Mesodermal cell (in vitro differentiated cells): ENCODE results near the gene SRA1.

Source experiments
- H3K27ac ChIP-seq: 2 replicates; pipeline ENCODE4 v1.7.0; 2013; ENCODE audit warnings: mild to moderate bottlenecking, low read depth, low read length, moderate library complexity; ENCODE audit not compliant: severe bottlenecking
- H3K36me3 ChIP-seq: 2 replicates; pipeline ENCODE4 v1.7.1; 2013; ENCODE audit warnings: mild to moderate bottlenecking, low read length, moderate library complexity; ENCODE audit not compliant: control insufficient read depth, insufficient read depth
- H3K4me1 ChIP-seq: one replicate; pipeline ENCODE4 v1.7.1; 2013; ENCODE audit warnings: mild to moderate bottlenecking, low read length; ENCODE audit not compliant: insufficient read depth, control insufficient read depth, poor library complexity, severe bottlenecking
- H3K4me3 ChIP-seq: 2 replicates; pipeline ENCODE4 v1.7.0; 2013; ENCODE audit warnings: low read length, control low read depth, mild to moderate bottlenecking; ENCODE audit not compliant: insufficient read depth, poor library complexity, severe bottlenecking; ENCODE audit errors: extremely low read depth
- H3K9me3 ChIP-seq: 2 replicates; pipeline ENCODE4 v1.7.1; 2013; ENCODE audit warnings: mild to moderate bottlenecking, low read length, moderate library complexity; ENCODE audit not compliant: control insufficient read depth
- WGBS, 2 experiments: methylation state at CpG; one replicate each; pipeline ENCODE4 v1.1.5; 2013; ENCODE audit warnings: missing lambda C conversion rate in 2 of 2; ENCODE audit not compliant: insufficient coverage in 2 of 2; 5-methylcytosine and 5-hydroxymethylcytosine counted together

The SRA1 gene

DNA sequence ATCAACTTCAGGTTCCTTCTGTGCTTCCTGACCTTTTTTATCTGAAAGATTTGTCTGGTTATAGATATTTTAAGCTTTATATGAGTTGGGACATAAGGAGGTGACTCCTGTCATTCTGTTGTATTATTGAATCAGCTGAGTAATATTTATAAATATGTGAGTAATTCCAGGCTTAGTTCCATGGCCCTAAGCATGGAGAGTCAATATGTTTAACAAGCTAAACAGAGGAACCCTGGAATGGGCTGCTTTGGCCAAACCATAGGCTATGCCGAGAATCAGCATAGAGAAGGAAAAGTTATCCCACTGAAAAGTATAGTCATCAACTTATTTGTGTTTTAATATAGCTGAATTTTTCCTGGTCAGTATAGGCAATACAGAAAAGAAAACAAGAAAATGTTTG lies 17.0 kb downstream of the SRA1 start:
- 80% methylated on average over 1 of the region's 1 CpG; no CpG with 5 or more reads in 1 of the 2 experiments for WGBS, 2 experiments
- Histone ChIP-seq H3K9me3 (no peaks in the 10 kb centered on the region), H3K36me3 (peaks cover 87% of the 10 kb centered on the region), H3K4me1 (no peaks in the 10 kb centered on the region), H3K4me3 (no peak overlapping the region), H3K27ac (no peak overlapping the region)

DNA sequence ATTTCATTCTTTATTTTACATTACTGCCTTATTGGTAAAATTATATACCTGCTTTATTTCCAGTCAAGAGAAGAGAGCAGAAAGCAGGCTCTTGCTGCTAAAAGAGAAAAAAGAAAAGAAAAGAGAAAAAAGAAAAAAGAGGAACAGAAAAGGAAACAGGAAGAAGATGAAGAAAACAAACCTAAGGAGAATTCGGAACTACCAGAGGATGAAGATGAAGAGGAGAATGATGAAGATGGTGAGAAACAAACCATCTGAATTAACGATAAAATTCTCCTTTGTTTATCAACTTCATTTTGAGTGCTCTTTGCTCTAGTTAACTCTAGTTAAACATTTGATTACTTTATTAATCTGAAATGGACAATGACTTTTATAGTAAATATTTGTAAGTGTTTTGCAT lies 33.3 kb downstream of the SRA1 start:
- H3K4me3 ChIP-seq, result no peak overlapping the region
- no peaks in the 10 kb centered on the region for H3K4me1 ChIP-seq
- no peak overlapping the region for H3K27ac ChIP-seq
- H3K36me3 ChIP-seq, result peaks cover 43% of the 10 kb centered on the region
- WGBS, 2 experiments, result 92 to 100% methylated on average over 1 of the region's 2 CpGs
- H3K9me3 ChIP-seq, result no peaks in the 10 kb centered on the region

DNA sequence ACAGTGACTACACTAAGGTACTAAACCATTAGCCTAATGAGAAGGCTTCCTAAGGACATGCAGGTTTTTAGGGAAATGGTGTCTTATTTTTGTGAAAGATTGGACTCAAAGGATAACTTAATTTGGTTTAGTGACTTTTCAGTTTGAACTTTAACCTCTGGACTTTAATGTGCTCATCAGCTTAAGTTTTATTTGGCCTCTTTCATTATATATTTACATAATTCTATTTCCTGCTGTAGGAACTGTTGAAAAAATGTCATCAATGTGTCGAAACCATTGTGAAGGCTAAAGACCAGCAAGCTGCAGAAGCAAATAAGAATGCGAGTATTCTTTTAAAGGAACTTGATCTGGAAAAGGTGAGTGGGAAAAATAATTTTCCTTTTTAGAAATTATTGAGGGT lies 44.1 kb downstream of the SRA1 start:
- no peak overlapping the region for H3K4me3 ChIP-seq
- H3K36me3 ChIP-seq, result peaks cover 60% of the 10 kb centered on the region
- H3K9me3 ChIP-seq, result no peaks in the 10 kb centered on the region
- no peaks in the 10 kb centered on the region for H3K4me1 ChIP-seq
- 94% methylated on average over 2 of the region's 2 CpGs for WGBS, 2 experiments
- H3K27ac ChIP-seq, result no peak overlapping the region

DNA sequence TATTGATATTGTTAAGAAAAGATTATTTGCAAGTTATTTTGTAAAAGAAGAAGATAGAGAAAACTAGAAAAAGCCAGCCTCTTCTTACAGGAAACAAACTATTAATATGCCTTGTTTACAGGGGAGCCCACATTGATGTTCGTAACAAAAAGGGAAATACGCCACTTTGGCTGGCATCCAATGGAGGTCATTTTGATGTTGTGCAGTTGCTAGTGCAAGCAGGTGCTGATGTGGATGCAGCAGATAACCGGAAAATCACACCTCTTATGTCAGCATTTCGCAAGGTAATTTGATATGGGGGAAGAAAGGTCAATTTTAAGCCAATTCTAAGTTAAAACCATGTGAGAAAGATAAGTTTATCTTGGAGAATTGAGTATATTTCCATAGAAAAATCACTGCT lies 47.4 kb downstream of the SRA1 start:
- H3K36me3 ChIP-seq, result peaks cover 81% of the 10 kb centered on the region

DNA sequence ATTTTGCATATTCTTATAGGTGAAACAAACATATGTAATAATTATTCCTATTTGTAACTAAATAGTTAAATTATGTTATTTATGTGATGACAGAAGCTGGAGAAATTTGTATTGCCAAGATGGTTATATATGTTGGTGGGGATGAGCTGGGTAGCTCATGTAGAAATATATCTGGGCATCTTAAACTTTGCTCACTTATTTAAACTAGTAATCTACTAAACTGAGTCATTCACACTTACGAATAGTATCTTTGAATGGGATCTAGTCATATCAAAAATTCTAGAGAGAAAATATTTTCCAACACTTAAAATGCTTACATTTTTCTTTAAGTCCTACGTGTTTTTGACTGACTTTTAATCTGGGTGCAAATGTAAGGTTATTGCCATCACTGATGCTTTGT lies 54.4 kb downstream of the SRA1 start:
- H3K4me1 ChIP-seq, result no peaks in the 10 kb centered on the region
- WGBS, 2 experiments, result no CpG with 5 or more reads among the region's 2 CpGs
- H3K36me3 ChIP-seq, result peaks cover 57% of the 10 kb centered on the region
- no peak overlapping the region for H3K4me3 ChIP-seq
- no peak overlapping the region for H3K27ac ChIP-seq
- H3K9me3 ChIP-seq, result no peaks in the 10 kb centered on the region

More for the DNA sequence above, 47.4 kb downstream of the SRA1 start:
- no peaks in the 10 kb centered on the region for H3K9me3 ChIP-seq
- 100% methylated on average over 1 to 2 of the region's 4 CpGs for WGBS, 2 experiments
- H3K4me1 ChIP-seq, result no peaks in the 10 kb centered on the region
- no peak overlapping the region for H3K4me3 ChIP-seq
- H3K27ac ChIP-seq, result no peak overlapping the region
